Astrocyte (in vitro differentiated cells and primary cell): ENCODE results near the gene DCTPP1.

Experiments
- CTCF ChIP-seq: IDR thresholded peaks from 2 replicates; pipeline ENCODE4 v1.5.1; 2011; ENCODE audit warnings: low read depth, mild to moderate bottlenecking, inconsistent platforms, low read length, moderate library complexity; ENCODE audit not compliant: insufficient read depth
- EZH2 ChIP-seq: IDR thresholded peaks from 2 replicates; pipeline ENCODE4 v1.6.1; 2012; ENCODE audit warnings: mild to moderate bottlenecking, low read length, inconsistent platforms; ENCODE audit not compliant: insufficient read depth

- TF ChIP-seq CTCF (no peak), EZH2 (no peak)
Observed at GRCh38 chr16:30457743-30458560, 28.1 kb upstream of the DCTPP1 start.
